Measurements from ENCODE around the gene TSPAN14. TPM values are rescaled to one million over a fixed set of nuclear protein-coding genes. Genes with fewer than 3 reads are reported as not detected.
A peak's percentile ranks its signal among the peaks of the same experiment; 100 is the strongest.

Gene TSPAN14
- total and polyA plus RNA-seq, 2 of the 13 experiments (the other 11 are each of a cell fraction or from before 2014, with no cell fraction given): 24.1 to 80.6 TPM

- TF ChIP-seq ETV5 (CRISPR knock-in tag; IDR thresholded peaks at IDR 0.05; ENCODE audit: borderline replicate concordance) (peak; percentile 65; the same call in 1 of the 2 replicates), ZSCAN12 (CRISPR knock-in tag; IDR thresholded peaks at IDR 0.05) (no peak), ELF1 (CRISPR knock-in tag; IDR thresholded peaks at IDR 0.05) (no peak), ZNF468 (CRISPR knock-in tag; IDR thresholded peaks at IDR 0.05) (no peak), ZSCAN25 (CRISPR knock-in tag; IDR thresholded peaks at IDR 0.05) (no peak), ZNF317 (CRISPR knock-in tag; IDR thresholded peaks at IDR 0.05) (no peak), NR2F6 (IDR thresholded peaks at IDR 0.05) (no peak), NR2F6 (CRISPR knock-in tag; IDR thresholded peaks at IDR 0.05) (no peak), ZNF264 (CRISPR knock-in tag; IDR thresholded peaks at IDR 0.05) (no peak), ATAD3A (CRISPR knock-in tag; IDR thresholded peaks at IDR 0.05) (no peak), SKIL (CRISPR knock-in tag; IDR thresholded peaks at IDR 0.05; ENCODE audit: borderline replicate concordance) (no peak), FOXK1 (CRISPR knock-in tag; IDR thresholded peaks at IDR 0.05; ENCODE audit: borderline replicate concordance, low read depth) (no peak), ZNF772 (CRISPR knock-in tag; IDR thresholded peaks at IDR 0.05) (no peak), MTF2 (CRISPR knock-in tag; IDR thresholded peaks at IDR 0.05; ENCODE audit: borderline replicate concordance) (no peak), FOXA1 (IDR thresholded peaks at IDR 0.05) (no peak), FOXA1 (CRISPR knock-in tag; IDR thresholded peaks at IDR 0.05) (peak; percentile 65), RELA (CRISPR knock-in tag; IDR thresholded peaks at IDR 0.05) (no peak), ZNF572 (CRISPR knock-in tag; IDR thresholded peaks at IDR 0.05) (no peak), NFYB (CRISPR knock-in tag; IDR thresholded peaks at IDR 0.05) (no peak), ZNF280D (CRISPR knock-in tag; IDR thresholded peaks at IDR 0.05) (no peak), ZNF12 (CRISPR knock-in tag; IDR thresholded peaks at IDR 0.05) (no peak), CREB3 (CRISPR knock-in tag; IDR thresholded peaks at IDR 0.05) (no peak), ZNF432 (CRISPR knock-in tag; IDR thresholded peaks at IDR 0.05; ENCODE audit: borderline replicate concordance) (no peak)
- TF ChIP-seq, protein P1, sequence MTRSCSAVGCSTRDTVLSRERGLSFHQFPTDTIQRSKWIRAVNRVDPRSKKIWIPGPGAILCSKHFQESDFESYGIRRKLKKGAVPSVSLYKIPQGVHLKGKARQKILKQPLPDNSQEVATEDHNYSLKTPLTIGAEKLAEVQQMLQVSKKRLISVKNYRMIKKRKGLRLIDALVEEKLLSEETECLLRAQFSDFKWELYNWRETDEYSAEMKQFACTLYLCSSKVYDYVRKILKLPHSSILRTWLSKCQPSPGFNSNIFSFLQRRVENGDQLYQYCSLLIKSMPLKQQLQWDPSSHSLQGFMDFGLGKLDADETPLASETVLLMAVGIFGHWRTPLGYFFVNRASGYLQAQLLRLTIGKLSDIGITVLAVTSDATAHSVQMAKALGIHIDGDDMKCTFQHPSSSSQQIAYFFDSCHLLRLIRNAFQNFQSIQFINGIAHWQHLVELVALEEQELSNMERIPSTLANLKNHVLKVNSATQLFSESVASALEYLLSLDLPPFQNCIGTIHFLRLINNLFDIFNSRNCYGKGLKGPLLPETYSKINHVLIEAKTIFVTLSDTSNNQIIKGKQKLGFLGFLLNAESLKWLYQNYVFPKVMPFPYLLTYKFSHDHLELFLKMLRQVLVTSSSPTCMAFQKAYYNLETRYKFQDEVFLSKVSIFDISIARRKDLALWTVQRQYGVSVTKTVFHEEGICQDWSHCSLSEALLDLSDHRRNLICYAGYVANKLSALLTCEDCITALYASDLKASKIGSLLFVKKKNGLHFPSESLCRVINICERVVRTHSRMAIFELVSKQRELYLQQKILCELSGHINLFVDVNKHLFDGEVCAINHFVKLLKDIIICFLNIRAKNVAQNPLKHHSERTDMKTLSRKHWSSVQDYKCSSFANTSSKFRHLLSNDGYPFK (CRISPR knock-in tag; IDR thresholded peaks at IDR 0.05; ENCODE audit: borderline replicate concordance): no peak
Observed at GRCh38 chr10:80493522-80494051, 39.5 kb downstream of the TSPAN14 start (continued).
